Upper lobe of left lung (tissue), 6 donors: ENCODE data around the gene MTMR1. TPM values are rescaled to one million over a fixed set of nuclear protein-coding genes. Genes with fewer than 3 reads are reported as not detected.
A peak's percentile ranks its signal among the peaks of the same experiment; 100 is the strongest.

Experiments used
- ATAC-seq, 2 donors: fragments of 200-7000 bp; cut with Tn5 transposase; one replicate each; pipeline ENCODE4 v1.9.1; 2022; ENCODE audit warnings: mild to moderate bottlenecking in 2 of 2, moderate library complexity in 2 of 2; ENCODE audit not compliant: low FRiP score in 2 of 2
- DNase-seq, 2 donors: peaks; one replicate each; pipeline ENCODE4 v3.0.0-alpha.2; 2019 to 2020
- H3K27ac ChIP-seq, 4 donors: fragments of 200-600 bp; sonication (generic); one replicate each; pipeline ENCODE4 v1.5.1; 2016 to 2019
- H3K27me3 ChIP-seq, 4 donors: fragments of 200-600 bp; sonication (generic); one replicate each; pipeline ENCODE4 v1.5.1; 2017 to 2019
- H3K36me3 ChIP-seq, 4 donors: fragments of 200-600 bp; sonication (generic); one replicate each; pipeline ENCODE4 v1.5.1; 2016 to 2019
- H3K4me1 ChIP-seq, 4 donors: fragments of 200-600 bp; sonication (generic); one replicate each; pipeline ENCODE4 v1.5.1; 2018 to 2019
- H3K4me3 ChIP-seq, 4 donors: fragments of 200-600 bp; sonication (generic); one replicate each; pipeline ENCODE4 v1.5.1; 2017 to 2019; ENCODE audit warnings: mild to moderate bottlenecking in 2 of 4, moderate library complexity in 1 of 4
- H3K9me3 ChIP-seq, 4 donors: fragments of 200-600 bp; sonication (generic); one replicate each; pipeline ENCODE4 v1.5.1; 2018 to 2019
- CTCF ChIP-seq, 6 experiments: fragments of 450-650 bp in 4 of 6; fragments of 200-600 bp in 2 of 6; sonication (generic) in 2 of 6; IDR thresholded peaks; one replicate each; pipeline ENCODE4 v1.5.1; 2016 to 2019; ENCODE audit warnings: antibody characterized with exemption in 6 of 6
- EP300 ChIP-seq, 4 donors: sonication (generic); formaldehyde crosslinking; IDR thresholded peaks; one replicate each; pipeline ENCODE4 v1.5.1; 2017; ENCODE audit warnings: antibody characterized with exemption in 4 of 4, control low read depth in 2 of 4
- POLR2A ChIP-seq, 4 donors: fragments of 450-650 bp; IDR thresholded peaks; one replicate each; pipeline ENCODE4 v1.5.1; 2016 to 2017; ENCODE audit warnings: antibody characterized with exemption in 4 of 4, mild to moderate bottlenecking in 2 of 4
- POLR2AphosphoS5 ChIP-seq, 2 donors: sonication (generic); formaldehyde crosslinking; IDR thresholded peaks; one replicate each; pipeline ENCODE4 v1.5.1; 2017; ENCODE audit warnings: antibody characterized with exemption in 2 of 2
- WGBS, 2 donors: methylation state at CpG; one replicate each; pipeline ENCODE4 v1.1.5; 2017 to 2018; 5-methylcytosine and 5-hydroxymethylcytosine counted together
- total RNA-seq, 6 donors: library from RNA; depleted of rRNA in 4 of 6; stranded (reverse); fragments of >200 nt in 4 of 6; gene quantifications; one replicate each; pipeline versions ENCODE4 v1.1.0 to v1.2.1, GENCODE V29; 2016 to 2021
- donor health status: DM: no; HTN: no; CAD: no; lungs with moderate emphysema.
- donor health status: DM: no; HTN: yes; CAD: no; lungs with severe emphysema.

Gene MTMR1
- total RNA-seq = 10 to 100 TPM; 10.9 to 24.6 (median 20.8) TPM

GRCh38 chrX:150692831-150693724, at the start of gene MTMR1:
Gene MTMR1 (plus strand): TSS chrX:150693396. CDS start chrX:150693531, 135 bp downstream.
- peak in 1 of 2 donors; percentile 76 for ATAC-seq
- peak; percentile 44 to 90 for DNase-seq
- WGBS, 2 donors = 3 to 37% methylated on average over 10 to 23 of the region's 92 CpGs

GRCh38 chrX:150643958-150644357, 49.2 kb upstream of the MTMR1 start:
- Histone ChIP-seq H3K27ac (no peak overlapping the region), H3K36me3 (peaks cover 0 to 33% (median 5%) of the 10 kb centered on the region in 4 donors), H3K9me3 (no peaks in the 10 kb centered on the region), H3K27me3 (no peaks in the 10 kb centered on the region), H3K4me3 (no peak overlapping the region), H3K4me1 (no peaks in the 10 kb centered on the region)
- ATAC-seq = no peak
- DNase-seq = no peak
- TF ChIP-seq POLR2AphosphoS5 (IDR thresholded peaks at IDR 0.05) = no peak
- TF ChIP-seq POLR2A (IDR thresholded peaks at IDR 0.05) = no peak
- TF ChIP-seq CTCF (IDR thresholded peaks at IDR 0.05) = no peak
- no peak for TF ChIP-seq EP300 (IDR thresholded peaks at IDR 0.05)
- 87 to 98% methylated on average over 2 of the region's 2 CpGs for whole genome bisulfite sequencing, 2 donors

More at GRCh38 chrX:150692831-150693724, at the start of gene MTMR1:
- peaks cover 0 to 10% (median 3%) of the 10 kb centered on the region in 4 donors for H3K4me1 ChIP-seq
- TF ChIP-seq EP300 (IDR thresholded peaks at IDR 0.05) (no peak), POLR2A (IDR thresholded peaks at IDR 0.05) (peak in 1 of 4 donors; percentile 29), POLR2AphosphoS5 (IDR thresholded peaks at IDR 0.05) (peak in 1 of 2 donors; percentile 27)
- H3K9me3 ChIP-seq = no peaks in the 10 kb centered on the region
- H3K27me3 ChIP-seq = no peaks in the 10 kb centered on the region
- H3K36me3 ChIP-seq = no peaks in the 10 kb centered on the region
- peak within 1 kb of the TSS; percentile 84 to 87 (median 86) for H3K27ac ChIP-seq
- H3K4me3 ChIP-seq = peak within 1 kb of the TSS; percentile 41 to 62 (median 59)

GRCh38 chrX:150644422-150644821, 48.8 kb upstream of the MTMR1 start:
- DNase-seq = no peak
- no peak overlapping the region for H3K27ac ChIP-seq

GRCh38 chrX:150647331-150647730, 45.9 kb upstream of the MTMR1 start:
- no peak for ATAC-seq
- TF ChIP-seq CTCF (IDR thresholded peaks at IDR 0.05) (no peak), EP300 (IDR thresholded peaks at IDR 0.05) (no peak)
- DNase-seq = no peak
- Histone ChIP-seq H3K4me3 (no peak overlapping the region), H3K36me3 (peaks cover 0 to 27% (median under 1%) of the 10 kb centered on the region in 4 donors), H3K9me3 (no peaks in the 10 kb centered on the region), H3K4me1 (no peaks in the 10 kb centered on the region), H3K27me3 (no peaks in the 10 kb centered on the region), H3K27ac (no peak overlapping the region)
- WGBS, 2 donors = 74 to 93% methylated on average over 5 of the region's 5 CpGs

More at GRCh38 chrX:150644422-150644821, 48.8 kb upstream of the MTMR1 start:
- no peak for ATAC-seq
- Histone ChIP-seq H3K9me3 (no peaks in the 10 kb centered on the region), H3K4me3 (no peak overlapping the region), H3K4me1 (no peaks in the 10 kb centered on the region), H3K27me3 (no peaks in the 10 kb centered on the region), H3K36me3 (peaks cover 0 to 33% (median 5%) of the 10 kb centered on the region in 4 donors)
- TF ChIP-seq EP300 (IDR thresholded peaks at IDR 0.05) (no peak), CTCF (IDR thresholded peaks at IDR 0.05) (no peak), POLR2AphosphoS5 (IDR thresholded peaks at IDR 0.05) (no peak), POLR2A (IDR thresholded peaks at IDR 0.05) (no peak)
- WGBS, 2 donors = 83 to 98% methylated on average over 4 of the region's 4 CpGs

GRCh38 chrX:150648296-150648940, 44.8 kb upstream of the MTMR1 start:
- ATAC-seq = no peak
- DNase-seq = no peak
- H3K4me3 ChIP-seq = no peak overlapping the region
- no peaks in the 10 kb centered on the region for H3K9me3 ChIP-seq
- no peak for TF ChIP-seq CTCF (IDR thresholded peaks at IDR 0.05)
- no peak for TF ChIP-seq POLR2AphosphoS5 (IDR thresholded peaks at IDR 0.05)
- TF ChIP-seq POLR2A (IDR thresholded peaks at IDR 0.05) = no peak
- no peak for TF ChIP-seq EP300 (IDR thresholded peaks at IDR 0.05)
- H3K36me3 ChIP-seq = peaks cover 0 to 24% (median 0%) of the 10 kb centered on the region in 4 donors
- no peak overlapping the region for H3K27ac ChIP-seq
- WGBS, 2 donors = 64 to 81% methylated on average over 4 of the region's 4 CpGs
- H3K27me3 ChIP-seq = no peaks in the 10 kb centered on the region
- H3K4me1 ChIP-seq = no peaks in the 10 kb centered on the region
